ENCODE measurements around the gene ANKFN1. TPM values are rescaled to one million over a fixed set of nuclear protein-coding genes. Genes with fewer than 3 reads are reported as not detected.
A peak's percentile ranks its signal among the peaks of the same experiment; 100 is the strongest.

The ANKFN1 gene
- total and polyA plus RNA-seq, 8 donors = 0.13 to 1.8 (median 0.66) TPM

DNA sequence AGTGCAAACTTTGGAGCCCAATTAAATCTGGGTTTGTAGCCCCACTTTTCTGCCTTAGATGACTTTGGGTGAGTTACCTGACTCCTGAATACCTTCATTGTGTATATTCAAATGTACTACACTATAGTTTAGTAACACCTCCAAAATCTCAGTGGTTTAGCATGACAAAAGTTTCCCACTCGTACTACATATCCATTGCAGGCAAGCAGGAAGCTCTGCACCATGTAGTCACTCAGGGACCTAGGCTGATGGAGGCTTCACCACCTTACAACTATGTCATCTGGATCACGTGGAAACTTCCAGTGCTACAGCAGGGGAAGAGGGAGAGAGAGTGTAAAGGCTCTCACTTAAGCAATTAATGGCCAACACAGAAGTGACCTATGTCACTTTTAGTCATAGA, 14.2 kb downstream of the ANKFN1 start:
- Histone ChIP-seq H3K27me3 (no peaks in the 10 kb centered on the region), H3K4me3 (no peak overlapping the region), H3K9me3 (no peaks in the 10 kb centered on the region), H3K36me3 (no peaks in the 10 kb centered on the region), H3K27ac (no peak overlapping the region), H3K4me1 (no peaks in the 10 kb centered on the region)
- ATAC-seq (no peak), DNase-seq (no peak)
- intact Hi-C loops (cut with DNase I) = no loop called here
- TF ChIP-seq CTCF (IDR thresholded peaks at IDR 0.05) = no peak

DNA sequence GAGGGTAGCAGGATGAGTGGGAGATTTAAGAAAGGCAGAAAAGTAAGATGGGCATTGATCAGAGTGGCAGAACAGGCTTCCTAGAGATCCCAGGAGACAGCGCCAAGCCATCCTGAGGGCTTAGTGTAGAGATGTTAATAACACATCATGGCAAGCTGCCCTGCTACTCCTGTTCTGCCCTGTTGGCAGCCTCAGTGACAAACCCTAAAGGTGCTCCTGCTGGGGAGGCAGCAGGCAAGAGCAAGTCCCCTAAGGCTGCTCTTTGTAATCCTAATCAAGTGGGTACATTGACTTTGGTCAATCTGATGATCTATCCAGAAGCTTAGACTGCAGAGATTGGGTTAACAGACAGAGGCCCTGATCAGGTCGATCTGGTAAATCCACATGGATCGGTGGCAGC, 16.3 kb downstream of the ANKFN1 start:
- DNase-seq = no peak
- Histone ChIP-seq H3K27ac (no peak overlapping the region), H3K4me3 (no peak overlapping the region), H3K27me3 (no peaks in the 10 kb centered on the region), H3K36me3 (no peaks in the 10 kb centered on the region), H3K9me3 (no peaks in the 10 kb centered on the region), H3K4me1 (no peaks in the 10 kb centered on the region)
- no peak for TF ChIP-seq CTCF (IDR thresholded peaks at IDR 0.05)
- intact Hi-C loops (cut with DNase I) = loop anchor here in 1 of 2 donors (10.0 kb wide), 1 partner anchor 455 kb away; no protein-coding TSS in a partner anchor
- ATAC-seq = no peak

DNA sequence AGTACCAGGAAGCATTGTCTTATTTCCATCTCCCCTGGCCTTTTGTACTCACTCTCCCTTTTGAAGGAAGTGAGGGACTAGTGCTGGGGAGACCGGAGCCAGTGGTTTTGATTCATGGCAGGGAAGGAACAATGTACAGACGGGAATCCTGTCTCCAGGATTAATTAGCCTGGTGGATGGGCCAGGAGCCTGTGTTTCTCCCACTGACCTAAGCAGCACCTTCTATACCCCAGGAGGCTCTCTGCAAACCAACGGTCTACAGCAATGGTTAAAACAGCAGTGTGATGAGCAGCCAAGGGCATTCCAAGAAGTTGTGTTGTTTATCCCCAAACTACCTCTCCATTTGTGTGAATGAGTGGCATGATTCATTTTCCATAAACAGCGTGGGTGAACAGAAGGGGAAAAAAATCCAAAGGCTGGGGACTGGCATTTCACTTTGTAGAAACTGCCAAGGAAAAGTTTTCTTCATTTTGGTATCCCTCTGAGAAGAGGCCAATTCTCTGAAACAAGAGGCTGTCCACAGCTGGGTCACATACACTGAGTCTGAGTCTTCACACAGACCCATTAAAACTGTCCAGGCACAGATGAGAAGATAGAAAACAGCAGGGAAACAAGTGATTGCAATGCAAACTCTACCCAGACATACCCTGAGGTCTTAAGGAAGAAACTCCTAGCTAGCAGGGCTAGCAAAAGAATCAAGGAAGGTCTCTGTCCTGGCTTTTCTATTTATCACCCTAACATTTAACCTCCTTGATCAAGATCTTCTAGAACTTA, 18.1 kb downstream of the ANKFN1 start:
- Histone ChIP-seq H3K9me3 (no peaks in the 10 kb centered on the region), H3K4me1 (no peaks in the 10 kb centered on the region), H3K4me3 (no peak overlapping the region), H3K27ac (no peak overlapping the region), H3K36me3 (no peaks in the 10 kb centered on the region), H3K27me3 (peaks cover 0 to 5% of the 10 kb centered on the region in 2 donors)
- intact Hi-C loops (cut with DNase I) = loop anchor here in 1 of 2 donors (10.0 kb wide), 1 partner anchor 457 kb away; no protein-coding TSS in a partner anchor
- ATAC-seq (no peak), DNase-seq (no peak)
- TF ChIP-seq CTCF (IDR thresholded peaks at IDR 0.05) = no peak

GRCh38 chr17:56172517-56172982, 19.3 kb downstream of the ANKFN1 start:
- H3K9me3 ChIP-seq = no peaks in the 10 kb centered on the region
- H3K4me1 ChIP-seq = no peaks in the 10 kb centered on the region
- ATAC-seq = peak; percentile 92
- DNase-seq = peak in 3 of 4 donors; percentile 2 to 52 (median 46)
- no peak for TF ChIP-seq CTCF (IDR thresholded peaks at IDR 0.05)
- no peaks in the 10 kb centered on the region for H3K36me3 ChIP-seq
- no peak overlapping the region for H3K4me3 ChIP-seq
- H3K27me3 ChIP-seq = peaks cover 0 to 5% of the 10 kb centered on the region in 2 donors
- no peak overlapping the region for H3K27ac ChIP-seq
- intact Hi-C loops (cut with DNase I) = loop anchor here in 1 of 2 donors (10.0 kb wide), 1 partner anchor 458 kb away; no protein-coding TSS in a partner anchor

DNA sequence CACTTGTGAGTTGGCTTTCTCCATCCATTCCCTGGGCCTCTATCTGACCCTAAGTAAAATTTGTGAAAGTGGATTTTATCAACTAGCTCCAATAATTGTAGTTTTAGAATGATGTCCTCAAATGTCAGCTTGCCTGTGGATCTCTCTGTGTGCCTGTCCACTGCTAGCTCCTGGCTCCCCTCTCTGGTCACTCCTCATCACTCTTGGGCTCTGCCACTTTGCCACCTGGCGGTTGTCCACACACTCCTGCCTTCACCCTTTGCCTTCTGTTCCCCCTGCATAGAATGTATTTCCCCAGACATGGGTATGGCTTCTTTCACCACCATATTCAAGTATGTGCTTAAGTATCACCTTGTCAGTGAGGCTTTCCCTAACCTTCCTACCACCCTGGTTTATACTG, 19.8 kb downstream of the ANKFN1 start:
- H3K27me3 ChIP-seq = peaks cover 0 to 5% of the 10 kb centered on the region in 2 donors
- TF ChIP-seq CTCF (IDR thresholded peaks at IDR 0.05) = no peak
- no peak overlapping the region for H3K4me3 ChIP-seq
- ATAC-seq = peak; percentile 8
- H3K27ac ChIP-seq = no peak overlapping the region
- no peaks in the 10 kb centered on the region for H3K36me3 ChIP-seq
- no peaks in the 10 kb centered on the region for H3K9me3 ChIP-seq
- DNase-seq = no peak
- intact Hi-C loops (cut with DNase I) = loop anchor here in 1 of 2 donors (10.0 kb wide), 1 partner anchor 458 kb away; no protein-coding TSS in a partner anchor
- H3K4me1 ChIP-seq = no peaks in the 10 kb centered on the region
